GM12892 (cell line): ENCODE results near the gene GAS1.

ENCODE experiments used
- DNase-seq: peaks from one replicate; pipeline ENCODE4 v3.0.0; 2011; ENCODE audit not compliant: insufficient read length
- FAIRE-seq: peaks from 2 replicates; lab custom pipeline; 2011; peaks lifted over from hg19 to GRCh38; lab: Jason Lieb, UNC
- POLR2A ChIP-seq: IDR thresholded peaks from 2 replicates; pipeline ENCODE4 v1.6.1; 2011; ENCODE audit warnings: low read depth, low read length, control low read depth
- POLR2AphosphoS5 ChIP-seq: IDR thresholded peaks from 2 replicates; pipeline ENCODE4 v1.6.1; 2011; ENCODE audit warnings: low read depth, low read length, control low read depth
- TAF1 ChIP-seq: IDR thresholded peaks from 2 replicates; pipeline ENCODE4 v1.6.1; 2011; ENCODE audit warnings: low read depth, mild to moderate bottlenecking, control low read depth, low read length, borderline replicate concordance

GAS1 gene

GRCh38 chr9:86960938-86961337, 13.6 kb upstream of the GAS1 start:
- DNase-seq: no peak
- TF ChIP-seq POLR2A: no peak
- no peak for TF ChIP-seq TAF1
- no peak for TF ChIP-seq POLR2AphosphoS5
- FAIRE-seq: no peak

GRCh38 chr9:86958203-86958602, 10.9 kb upstream of the GAS1 start:
- DNase-seq: no peak
- TF ChIP-seq TAF1: no peak
- TF ChIP-seq POLR2AphosphoS5: no peak
- TF ChIP-seq POLR2A: no peak
- FAIRE-seq: no peak

- FAIRE-seq (no peak), DNase-seq (no peak)
- TF ChIP-seq POLR2A (no peak), POLR2AphosphoS5 (no peak), TAF1 (no peak)
These were observed 8.3 kb upstream of the GAS1 start for GRCh38 chr9:86955561-86955960.

GRCh38 chr9:86955042-86955441, 7.7 kb upstream of the GAS1 start:
- DNase-seq: no peak
- TF ChIP-seq POLR2AphosphoS5 (no peak), TAF1 (no peak), POLR2A (no peak)
- FAIRE-seq: no peak

- FAIRE-seq (no peak), DNase-seq (no peak)
- TF ChIP-seq POLR2AphosphoS5 (no peak), POLR2A (no peak), TAF1 (no peak)
These were observed 5.9 kb upstream of the GAS1 start for GRCh38 chr9:86953181-86953580.

- DNase-seq (peak; percentile 41), FAIRE-seq (peak; percentile 76)
- TF ChIP-seq POLR2AphosphoS5 (no peak), POLR2A (no peak), TAF1 (no peak)
These were observed 996 bp upstream of the GAS1 start for GRCh38 chr9:86948074-86948929.

- DNase-seq: peak; percentile 22
- FAIRE-seq: no peak
- TF ChIP-seq POLR2A: no peak
- TF ChIP-seq POLR2AphosphoS5: no peak
- TF ChIP-seq TAF1: no peak
These were observed 833 bp downstream of the GAS1 start for GRCh38 chr9:86946201-86947145.

- TF ChIP-seq POLR2AphosphoS5: no peak
- TF ChIP-seq TAF1: no peak
- no peak for TF ChIP-seq POLR2A
- no peak for FAIRE-seq
- no peak for DNase-seq
These were observed 1.5 kb downstream of the GAS1 start for GRCh38 chr9:86945728-86946200.

- FAIRE-seq (no peak), DNase-seq (no peak)
- no peak for TF ChIP-seq POLR2A
These were observed 2.2 kb downstream of the GAS1 start for GRCh38 chr9:86944796-86945727.

- FAIRE-seq: no peak
- DNase-seq: no peak
- no peak for TF ChIP-seq TAF1
- TF ChIP-seq POLR2AphosphoS5: no peak
- TF ChIP-seq POLR2A: no peak
These were observed 3.8 kb downstream of the GAS1 start for GRCh38 chr9:86943201-86944113.
